ENCODE measurements around the gene NADK2. TPM values are rescaled to one million over a fixed set of nuclear protein-coding genes. Genes with fewer than 3 reads are reported as not detected.

NADK2 gene
- total and polyA plus RNA-seq, 2 experiments from 2014 or later, result 13.2 to 41.2 TPM

DNA sequence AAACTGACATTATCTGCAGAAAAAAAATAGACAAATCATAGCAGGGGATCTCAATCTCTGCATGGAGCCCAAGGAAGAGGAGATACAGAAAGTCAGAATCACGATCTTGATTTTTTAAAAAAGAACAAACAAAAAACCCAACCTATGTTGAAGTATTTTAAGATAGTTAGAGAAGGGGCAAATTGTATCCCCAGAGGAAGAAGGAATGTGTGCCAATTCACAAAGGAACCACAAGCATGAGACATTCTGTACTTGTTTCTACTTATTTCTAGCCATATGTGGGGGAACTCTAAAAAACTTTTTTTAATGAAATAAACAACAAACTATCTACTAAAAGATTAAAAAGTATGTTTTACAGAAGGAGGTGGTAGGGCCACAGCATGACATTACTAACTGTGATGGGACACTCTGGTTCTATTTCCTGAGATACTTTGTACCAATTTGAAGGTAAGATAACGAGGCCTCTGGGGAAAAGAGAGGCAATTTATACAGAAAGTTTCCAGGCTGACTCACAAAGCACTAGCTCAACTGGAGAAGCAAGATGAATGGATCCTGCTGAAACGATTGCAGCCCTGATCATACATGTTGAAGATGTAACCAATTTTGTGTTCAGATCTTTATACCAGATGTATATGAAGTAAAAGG is 37.5 kb upstream of the NADK2 start:
- Histone ChIP-seq H3K4me2 (ENCODE audit: unreplicated experiment) (peak overlapping the region; percentile 53), H3K9me2 (ENCODE audit: insufficient read depth) (no peaks in the 10 kb centered on the region), H3K4me3 (peak overlapping the region; percentile 9; the same call in 1 of the 2 replicates), H3F3A (ENCODE audit: insufficient read depth) (peaks cover 26% of the 10 kb centered on the region), H2AFZ (no peak overlapping the region), H3K27me3 (replicated peaks; ENCODE audit: insufficient read depth) (no peaks in the 10 kb centered on the region), H3K79me2 (ENCODE audit: insufficient read depth) (no peaks in the 10 kb centered on the region), H4K20me1 (ENCODE audit: insufficient read depth) (no peaks in the 10 kb centered on the region), H3K36me3 (ENCODE audit: low read depth) (no peaks in the 10 kb centered on the region), H3K9ac (no peak overlapping the region), H3K4me1 (ENCODE audit: insufficient read depth) (peaks cover 19% of the 10 kb centered on the region), H3K27ac (peak overlapping the region; percentile 8; the same call in 1 of the 2 replicates), H3K9me3 (ENCODE audit: low read depth) (no peaks in the 10 kb centered on the region)
- whole genome bisulfite sequencing, 2 experiments (ENCODE audit: low coverage in 1 of 2, low lambda C conversion rate in 2 of 2, missing lambda C conversion rate in 2 of 2), result 3% methylated on average over 3 of the region's 3 CpGs
- in situ Hi-C loops (cut with MboI), result no loop called here
- peak; percentile 84 for DNase-seq
- TF ChIP-seq EZH2 (IDR thresholded peaks at IDR 0.05; ENCODE audit: insufficient read depth, poor library complexity, severe bottlenecking) (no peak), EZH2phosphoT487 (IDR thresholded peaks at IDR 0.05; ENCODE audit: insufficient read depth, low read depth) (no peak)

DNA sequence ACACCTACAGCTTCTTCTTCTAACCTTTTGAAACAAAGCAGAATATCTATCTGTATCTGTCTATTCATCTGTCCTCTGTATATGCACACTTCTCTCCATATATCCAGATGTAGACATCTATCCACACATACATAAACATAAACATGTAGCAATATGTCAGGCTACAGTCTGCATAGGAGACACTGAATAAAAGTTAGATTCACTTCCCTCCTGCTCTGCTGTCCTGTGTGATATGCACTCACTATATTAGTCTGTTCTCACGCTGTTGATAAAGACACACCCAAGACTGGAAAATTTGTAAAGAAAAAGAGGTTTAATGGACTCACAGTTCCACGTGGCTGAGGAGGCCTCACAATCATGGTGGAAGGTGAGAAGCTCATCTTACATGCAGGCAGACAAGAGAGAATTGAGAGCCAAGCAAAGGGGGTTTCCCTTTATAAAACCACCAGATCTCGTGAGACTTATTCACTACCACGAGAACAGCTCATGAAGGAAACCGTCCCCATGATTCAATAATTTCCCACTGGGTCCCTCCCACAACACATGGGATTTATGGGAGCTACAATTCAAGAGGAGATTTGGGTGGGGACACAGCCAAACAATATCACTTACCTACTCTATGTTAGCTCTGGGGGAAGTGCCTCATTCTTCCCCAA is 35.9 kb upstream of the NADK2 start:
- Histone ChIP-seq H2AFZ (no peak overlapping the region), H3K4me2 (ENCODE audit: unreplicated experiment) (no peak overlapping the region), H3K9ac (no peak overlapping the region), H3K36me3 (ENCODE audit: low read depth) (no peaks in the 10 kb centered on the region), H3K4me1 (ENCODE audit: insufficient read depth) (peaks cover 19% of the 10 kb centered on the region), H4K20me1 (ENCODE audit: insufficient read depth) (no peaks in the 10 kb centered on the region), H3K79me2 (ENCODE audit: insufficient read depth) (no peaks in the 10 kb centered on the region), H3K9me3 (ENCODE audit: low read depth) (no peaks in the 10 kb centered on the region), H3K4me3 (no peak overlapping the region), H3K27ac (no peak overlapping the region), H3K9me2 (ENCODE audit: insufficient read depth) (no peaks in the 10 kb centered on the region), H3F3A (ENCODE audit: insufficient read depth) (peaks cover 26% of the 10 kb centered on the region), H3K27me3 (replicated peaks; ENCODE audit: insufficient read depth) (no peaks in the 10 kb centered on the region)
- no peak for DNase-seq
- 59 to 64% methylated on average over 5 of the region's 5 CpGs for WGBS, 2 experiments (ENCODE audit: low coverage in 1 of 2, low lambda C conversion rate in 2 of 2, missing lambda C conversion rate in 2 of 2)
- in situ Hi-C loops (cut with MboI), result no loop called here
- TF ChIP-seq EZH2 (IDR thresholded peaks at IDR 0.05; ENCODE audit: insufficient read depth, poor library complexity, severe bottlenecking), result no peak
- TF ChIP-seq EZH2phosphoT487 (IDR thresholded peaks at IDR 0.05; ENCODE audit: insufficient read depth, low read depth), result no peak

DNA sequence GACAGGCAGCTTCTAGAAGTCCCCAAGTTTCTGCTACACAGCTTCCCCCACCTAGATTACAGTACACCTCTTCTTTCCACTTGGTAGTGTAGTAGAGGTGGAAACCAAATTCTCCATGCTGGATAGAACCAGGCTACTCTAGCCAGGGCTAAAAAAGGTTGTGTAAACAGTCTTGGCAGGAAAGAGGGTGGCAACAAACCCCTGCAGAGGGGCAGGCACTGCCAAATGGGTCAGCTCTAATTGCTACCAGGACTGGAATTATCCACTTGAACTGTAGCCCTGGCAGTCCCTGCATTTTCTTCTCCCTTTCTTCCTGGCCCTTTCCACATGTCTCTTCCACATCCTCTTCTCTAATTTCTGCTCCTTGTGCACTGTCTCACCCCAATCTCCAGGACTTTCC is 35.1 kb upstream of the NADK2 start:
- H3K4me2 ChIP-seq (ENCODE audit: unreplicated experiment), result no peak overlapping the region
- TF ChIP-seq EZH2phosphoT487 (IDR thresholded peaks at IDR 0.05; ENCODE audit: insufficient read depth, low read depth) (no peak), EZH2 (IDR thresholded peaks at IDR 0.05; ENCODE audit: insufficient read depth, poor library complexity, severe bottlenecking) (no peak)
- H4K20me1 ChIP-seq (ENCODE audit: insufficient read depth), result no peaks in the 10 kb centered on the region
- no peak overlapping the region for H3K27ac ChIP-seq
- DNase-seq, result no peak
- H3K79me2 ChIP-seq (ENCODE audit: insufficient read depth), result no peaks in the 10 kb centered on the region
- H3K36me3 ChIP-seq (ENCODE audit: low read depth), result no peaks in the 10 kb centered on the region
- H3K9me2 ChIP-seq (ENCODE audit: insufficient read depth), result no peaks in the 10 kb centered on the region
- H2AFZ ChIP-seq, result no peak overlapping the region
- no peaks in the 10 kb centered on the region for H3K9me3 ChIP-seq (ENCODE audit: low read depth)
- H3F3A ChIP-seq (ENCODE audit: insufficient read depth), result peaks cover 26% of the 10 kb centered on the region
- peaks cover 27% of the 10 kb centered on the region for H3K4me1 ChIP-seq (ENCODE audit: insufficient read depth)
- no peak overlapping the region for H3K9ac ChIP-seq
- in situ Hi-C loops (cut with MboI), result no loop called here
- H3K4me3 ChIP-seq, result no peak overlapping the region
- no peaks in the 10 kb centered on the region for H3K27me3 ChIP-seq (replicated peaks; ENCODE audit: insufficient read depth)

DNA sequence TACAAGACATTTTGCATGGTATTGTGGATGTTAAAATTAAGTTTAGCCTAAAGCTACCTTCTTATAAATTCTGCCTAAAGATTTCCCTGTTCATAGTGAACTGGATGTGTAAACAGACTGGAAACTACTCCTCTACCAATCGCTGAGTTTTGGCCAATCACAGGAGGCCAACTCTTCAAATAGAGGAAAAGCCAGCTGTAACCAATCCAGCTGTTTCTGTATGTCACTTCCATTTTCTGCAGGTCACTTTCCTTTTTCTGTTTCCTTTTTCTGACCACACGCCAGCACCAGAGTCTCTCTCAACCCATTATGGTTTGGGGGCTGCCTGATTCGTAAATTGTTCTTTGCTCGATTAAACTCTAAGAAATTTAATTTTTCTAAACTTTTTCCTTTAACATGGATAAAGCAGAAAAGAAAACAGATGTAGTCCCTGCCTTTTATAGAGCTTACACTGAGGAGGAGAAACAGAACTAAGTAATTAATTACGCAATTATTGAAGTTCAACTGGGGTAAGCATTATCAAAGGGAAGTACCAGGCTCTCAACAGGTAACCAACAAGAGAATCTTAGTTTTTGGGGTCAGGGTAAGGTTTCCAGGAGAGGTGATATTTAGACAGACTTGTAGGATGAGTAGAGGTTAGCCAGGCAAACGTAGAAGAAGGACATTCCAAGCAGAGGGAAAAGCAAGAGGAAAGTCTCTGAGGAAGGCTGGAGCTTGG is 32.2 kb upstream of the NADK2 start:
- Histone ChIP-seq H3K27ac (no peak overlapping the region), H3K4me1 (ENCODE audit: insufficient read depth) (peaks cover 21% of the 10 kb centered on the region), H3K4me2 (ENCODE audit: unreplicated experiment) (no peak overlapping the region), H2AFZ (no peak overlapping the region), H3K4me3 (no peak overlapping the region), H3F3A (ENCODE audit: insufficient read depth) (peaks cover 9% of the 10 kb centered on the region), H3K27me3 (replicated peaks; ENCODE audit: insufficient read depth) (no peaks in the 10 kb centered on the region), H3K9ac (no peak overlapping the region), H4K20me1 (ENCODE audit: insufficient read depth) (no peaks in the 10 kb centered on the region), H3K36me3 (ENCODE audit: low read depth) (no peaks in the 10 kb centered on the region), H3K9me3 (ENCODE audit: low read depth) (no peaks in the 10 kb centered on the region), H3K9me2 (ENCODE audit: insufficient read depth) (no peaks in the 10 kb centered on the region), H3K79me2 (ENCODE audit: insufficient read depth) (no peaks in the 10 kb centered on the region)
- no peak for TF ChIP-seq EZH2phosphoT487 (IDR thresholded peaks at IDR 0.05; ENCODE audit: insufficient read depth, low read depth)
- no peak for TF ChIP-seq EZH2 (IDR thresholded peaks at IDR 0.05; ENCODE audit: insufficient read depth, poor library complexity, severe bottlenecking)
- 54 to 55% methylated on average over 6 of the region's 6 CpGs for WGBS, 2 experiments (ENCODE audit: low coverage in 1 of 2, low lambda C conversion rate in 2 of 2, missing lambda C conversion rate in 2 of 2)
- no peak for DNase-seq
- in situ Hi-C loops (cut with MboI), result loop anchor here (25.0 kb wide), 1 partner anchor 413 kb away; no protein-coding TSS in a partner anchor

Measured in GM23248 (cell line).